SHP77 (cell line): ENCODE results near the gene TTC28.
"Not testable (repeated sequence)": the region's sequence is repeated elsewhere in the genome, so short reads cannot be mapped to it uniquely, and the experiment has no call there.

Source experiments
- DNase-seq, 2 experiments: peaks; one replicate each; lab custom pipeline; 2025; lab: John Stamatoyannopoulos, UW

The TTC28 gene

DNA sequence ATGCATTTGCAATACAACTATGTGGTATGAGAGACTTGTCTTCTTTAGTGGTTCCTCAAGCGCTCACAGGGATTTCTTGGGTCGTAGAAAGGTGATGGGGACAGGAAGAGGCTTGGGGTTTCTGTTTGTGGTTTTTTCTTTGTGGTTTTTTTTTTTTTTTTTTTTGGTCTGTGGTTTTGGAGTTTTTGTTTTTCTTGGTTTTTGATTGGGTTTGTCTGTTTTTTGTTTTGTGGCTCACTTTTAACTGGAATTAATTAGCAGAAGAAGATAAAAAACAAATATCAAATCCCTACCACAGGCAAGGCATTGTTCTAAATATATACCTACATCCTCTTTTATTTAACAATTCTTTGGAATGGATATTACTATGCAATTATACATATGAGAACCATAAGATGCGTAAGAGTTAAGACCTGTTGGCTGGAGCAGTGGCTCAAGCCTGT is 5.5 kb downstream of the TTC28 start:
- no peak for DNase-seq

DNA sequence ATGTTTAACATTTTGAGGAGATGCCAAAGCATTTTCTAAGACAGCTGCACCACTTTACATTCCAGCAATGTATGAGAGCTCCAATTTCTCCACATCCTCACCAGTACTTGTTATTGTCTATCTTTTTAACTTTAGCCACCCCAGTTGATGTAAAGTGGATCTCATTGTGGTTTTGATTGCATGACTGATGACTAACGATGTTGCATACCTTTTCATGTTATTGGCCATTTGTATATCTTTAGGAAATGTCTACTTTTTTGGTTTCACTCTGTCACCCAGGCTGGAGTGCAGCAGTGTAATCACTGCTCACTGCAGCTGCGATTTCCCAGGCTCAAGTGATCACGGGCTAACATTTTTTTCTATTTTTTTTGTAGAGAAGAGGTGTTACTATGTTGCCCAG is 8.9 kb downstream of the TTC28 start:
- DNase-seq, result no peak

DNA sequence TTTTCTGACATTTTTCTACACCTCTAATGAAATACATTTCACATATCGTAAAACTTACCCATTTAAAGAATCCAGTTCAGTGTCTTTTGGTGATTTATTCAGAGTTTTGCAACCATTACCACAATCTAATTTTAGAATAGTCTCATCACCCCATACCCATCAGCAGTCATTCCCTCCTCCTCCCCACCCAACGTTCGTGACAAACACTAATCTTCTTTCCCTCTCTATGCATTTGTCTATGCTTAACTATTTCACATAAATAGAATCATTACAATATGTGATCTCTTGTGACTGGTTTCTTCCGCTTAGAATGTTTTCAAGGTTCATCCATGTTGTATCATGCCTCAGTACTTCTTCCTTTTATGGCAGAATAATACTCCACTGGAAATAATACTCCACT is 9.5 kb downstream of the TTC28 start:
- DNase-seq, result no peak

DNA sequence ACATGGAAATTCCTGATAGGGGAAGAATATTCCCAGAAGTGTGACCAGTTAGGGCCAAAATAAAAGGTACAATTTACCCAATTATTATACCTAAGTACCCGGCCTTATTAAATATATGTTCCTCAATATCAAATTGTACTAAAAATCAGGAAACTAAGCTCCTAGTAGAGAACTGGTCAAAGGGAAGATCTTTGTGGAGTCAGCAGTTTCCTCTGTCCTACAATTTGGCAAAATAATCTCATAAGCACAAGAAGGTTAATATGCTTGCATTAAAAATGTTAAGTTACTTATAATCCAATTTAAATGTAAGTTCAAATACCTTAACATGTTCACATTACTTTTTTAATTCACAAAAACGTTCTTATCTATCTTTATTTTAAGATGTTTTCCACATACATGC is 10.3 kb downstream of the TTC28 start:
- no peak for DNase-seq

DNA sequence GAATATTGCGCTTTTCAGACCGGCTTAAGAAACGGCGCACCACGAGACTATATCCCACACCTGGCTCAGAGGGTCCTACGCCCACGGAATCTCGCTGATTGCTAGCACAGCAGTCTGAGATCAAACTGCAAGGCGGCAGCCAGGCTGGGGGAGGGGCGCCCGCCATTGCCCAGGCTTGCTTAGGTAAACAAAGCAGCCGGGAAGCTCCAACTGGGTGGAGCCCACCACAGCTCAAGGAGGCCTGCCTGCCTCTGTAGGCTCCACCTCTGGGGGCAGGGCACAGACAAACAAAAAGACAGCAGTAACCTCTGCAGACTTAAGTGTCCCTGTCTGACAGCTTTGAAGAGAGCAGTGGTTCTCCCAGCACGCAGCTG is 16.1 kb downstream of the TTC28 start:
- DNase-seq, result not testable (repeated sequence)

DNA sequence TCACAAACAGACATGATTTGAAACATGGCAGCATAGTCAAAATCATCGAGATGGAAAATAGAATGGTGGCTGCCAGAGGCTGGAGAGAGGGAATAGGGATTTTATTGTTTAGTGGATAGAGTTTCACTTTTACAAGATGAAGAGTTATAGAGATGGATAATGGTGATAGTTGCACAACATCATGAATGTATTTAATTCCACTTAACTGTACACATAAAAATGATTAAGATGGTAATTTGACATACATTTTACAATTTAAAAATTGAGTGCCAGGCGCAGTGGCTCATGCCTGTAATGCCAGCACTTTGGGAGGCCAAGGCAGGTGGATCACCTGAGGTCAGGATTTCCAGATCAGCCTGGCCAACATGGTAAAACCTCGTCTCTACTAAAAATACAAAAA is 21.2 kb downstream of the TTC28 start:
- no peak for DNase-seq

DNA sequence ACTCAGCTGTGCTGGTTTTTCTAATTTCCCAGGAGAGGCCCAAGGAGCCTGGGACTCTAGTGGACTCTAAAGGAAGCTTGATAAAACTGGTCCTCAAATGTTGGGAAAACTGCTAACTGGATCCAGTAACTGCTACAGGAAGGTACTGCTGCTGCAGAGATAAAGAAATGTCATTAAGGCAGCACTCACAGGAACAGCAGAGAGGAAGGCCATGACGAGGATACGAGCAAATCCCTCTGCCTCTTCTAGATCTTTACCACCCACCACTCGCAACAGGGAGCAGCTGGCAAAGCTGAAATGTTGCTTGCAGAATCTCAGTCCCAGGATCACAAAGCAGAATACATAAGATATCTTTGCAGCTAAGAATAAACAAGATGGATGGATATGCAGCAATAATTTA is 23.5 kb downstream of the TTC28 start:
- DNase-seq, result no peak

DNA sequence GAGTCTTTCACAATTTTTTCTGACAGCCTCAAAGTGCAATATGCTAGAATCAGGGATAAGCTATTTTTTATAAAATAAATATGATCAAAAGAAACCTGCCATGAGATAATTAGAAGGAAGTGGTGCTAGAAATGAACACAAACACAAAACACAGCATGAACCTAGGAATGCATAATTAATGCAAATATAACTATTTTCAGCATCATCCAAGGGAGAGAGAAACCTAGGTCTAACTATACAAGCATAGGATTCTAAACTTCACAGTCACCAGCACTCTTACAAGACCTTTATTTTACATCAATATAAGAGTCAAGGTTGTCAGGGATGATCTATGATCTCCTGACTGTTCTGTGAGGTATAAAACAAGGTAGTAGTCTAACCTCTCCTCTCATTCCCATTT is 29.2 kb downstream of the TTC28 start:
- DNase-seq, result no peak

DNA sequence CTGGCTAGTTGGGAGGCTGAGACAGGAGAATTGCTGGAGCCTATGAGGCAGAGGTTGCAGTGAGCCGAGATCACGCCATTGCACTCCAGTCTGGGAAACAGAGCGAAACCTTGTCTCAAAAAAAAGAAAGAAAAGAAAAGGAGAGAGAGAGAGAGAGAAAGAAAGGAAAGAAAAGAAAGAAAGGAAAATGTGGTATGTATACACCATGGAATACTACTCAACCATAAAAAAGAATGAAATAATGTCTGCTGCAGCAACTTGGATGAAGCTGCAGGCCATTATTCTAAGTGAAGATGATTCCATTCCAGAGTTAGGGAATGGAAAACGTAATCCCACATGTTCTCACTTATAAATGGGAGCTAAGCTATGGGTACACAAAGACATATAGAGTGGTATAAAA is 30.8 kb downstream of the TTC28 start:
- DNase-seq, result no peak

DNA sequence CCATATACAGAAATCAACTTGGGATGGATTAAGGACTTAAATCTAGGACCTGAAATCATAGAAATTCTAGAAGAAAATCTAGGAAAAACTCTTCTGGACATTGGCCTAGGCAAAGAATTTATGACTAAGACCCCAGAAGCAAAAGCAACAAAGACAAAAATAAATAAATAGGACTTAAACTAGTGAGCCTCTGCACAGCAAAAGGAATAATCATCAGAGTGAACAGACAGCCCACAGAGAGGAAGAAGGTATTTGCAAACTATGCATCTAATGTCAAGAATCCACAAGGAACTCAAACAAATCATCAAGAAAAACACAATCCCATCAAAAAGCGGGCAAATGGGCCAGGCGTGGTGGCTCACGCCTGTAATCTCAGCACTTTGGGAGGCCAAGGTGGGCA is 32.4 kb downstream of the TTC28 start:
- DNase-seq, result no peak

DNA sequence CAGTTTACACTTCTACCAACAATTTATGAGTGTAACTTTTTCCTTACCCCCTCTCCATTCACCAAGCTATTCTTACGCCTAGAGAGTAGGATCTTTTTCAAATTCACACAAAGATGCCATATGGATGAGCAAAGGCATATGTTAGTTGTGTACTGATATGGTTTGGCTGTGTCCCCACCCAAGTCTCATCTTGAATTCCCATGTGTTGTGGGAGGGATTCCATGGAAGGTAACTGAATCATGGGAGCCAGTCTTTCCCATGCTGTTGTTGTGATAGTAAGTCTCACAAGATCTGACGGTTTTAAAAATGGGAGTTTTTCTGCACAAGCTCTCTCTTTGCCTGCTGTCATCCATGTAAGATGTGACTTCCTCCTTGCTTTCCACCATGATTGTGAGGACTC is 40.3 kb downstream of the TTC28 start:
- no peak for DNase-seq

DNA sequence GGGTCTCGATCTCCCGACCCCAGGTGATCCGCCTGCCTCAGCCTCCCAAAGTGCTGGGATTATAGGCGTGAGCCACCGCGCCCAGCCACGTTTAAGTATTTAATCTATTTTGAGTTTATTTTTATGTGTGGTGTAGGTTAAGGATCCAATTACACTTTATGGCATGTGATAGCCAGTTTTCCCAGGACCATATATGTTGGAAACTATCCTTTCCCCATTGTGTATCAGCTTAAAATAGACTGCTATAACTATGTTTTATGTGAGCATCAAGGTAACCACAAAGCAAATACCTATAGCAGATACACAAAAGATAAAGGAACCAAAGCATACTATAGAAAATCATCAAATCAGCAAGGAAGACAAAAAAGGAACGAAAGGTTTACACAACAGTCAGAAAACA is 42.4 kb downstream of the TTC28 start:
- no peak for DNase-seq

DNA sequence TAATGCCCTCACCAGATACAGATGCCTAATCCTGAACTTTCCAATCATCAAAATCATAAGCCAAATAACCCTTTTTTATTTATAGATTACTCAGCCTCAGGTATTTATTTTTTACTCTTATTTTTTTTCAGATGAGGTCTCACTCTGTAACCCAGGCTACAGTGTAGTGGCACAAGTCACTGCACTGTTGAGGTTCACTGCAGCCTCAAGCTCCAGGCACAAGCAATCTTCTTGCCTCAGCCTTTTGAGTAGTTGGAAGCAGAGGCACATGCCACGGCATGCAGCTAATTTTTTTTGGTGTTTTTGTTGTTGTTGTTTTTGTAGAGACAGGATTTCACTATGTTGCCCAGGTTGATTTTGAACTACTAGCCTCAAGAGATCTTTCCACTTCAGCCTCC is 49.5 kb downstream of the TTC28 start:
- DNase-seq, result no peak

DNA sequence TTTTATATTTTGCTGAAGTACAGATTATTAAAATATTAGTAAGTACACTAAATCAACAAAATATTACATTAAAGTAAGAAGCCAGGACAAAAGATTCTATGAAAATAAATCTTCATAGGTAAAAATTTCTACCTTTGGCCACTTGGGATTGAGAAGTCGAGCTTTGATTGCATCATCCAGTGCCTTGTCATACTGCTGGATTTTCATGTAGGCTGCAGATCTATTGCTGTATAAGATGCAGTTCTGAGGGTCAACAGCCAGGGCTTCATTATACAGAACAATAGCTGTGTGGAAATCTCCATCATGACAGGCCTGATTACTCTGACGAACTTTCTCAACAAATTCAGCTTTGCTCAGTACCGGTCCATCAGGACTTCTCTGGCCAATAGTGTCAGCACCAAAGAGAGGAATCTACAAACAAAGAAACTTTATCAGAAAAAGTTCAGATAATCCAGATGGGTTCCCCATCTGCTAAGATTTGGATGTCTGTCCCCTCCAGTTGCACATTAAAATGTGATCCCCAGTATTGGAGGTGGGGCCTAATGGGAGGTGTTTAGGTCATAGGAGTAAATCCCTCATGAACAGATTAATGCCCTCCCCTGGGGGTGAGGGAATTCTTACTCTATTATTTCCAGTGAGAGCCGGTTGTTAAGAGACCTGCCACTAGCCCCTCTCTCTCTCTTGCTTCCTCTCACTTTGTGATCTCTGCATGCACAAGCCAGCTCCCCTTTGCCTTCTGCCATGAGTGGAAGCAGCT is 50.0 kb downstream of the TTC28 start:
- no peak for DNase-seq

DNA sequence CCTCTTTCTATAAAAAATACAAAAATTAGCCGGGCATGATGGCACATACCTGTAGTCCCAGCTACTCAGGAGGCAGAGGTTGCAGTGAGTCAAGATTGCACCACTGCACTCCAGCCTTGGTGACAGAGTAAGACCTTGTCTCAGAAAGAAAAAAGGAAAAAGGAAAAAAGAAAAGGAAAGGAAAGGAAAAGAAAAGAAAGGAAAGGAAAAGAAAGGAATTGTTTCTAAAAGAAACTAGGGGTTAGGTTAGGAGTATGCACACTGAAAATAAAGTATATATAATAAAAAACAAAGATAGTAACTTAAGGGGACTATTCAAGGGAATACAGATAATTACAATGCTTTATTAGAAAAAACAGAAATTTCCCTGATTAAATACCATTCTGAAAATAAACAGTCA is 50.9 kb downstream of the TTC28 start:
- no peak for DNase-seq

DNA sequence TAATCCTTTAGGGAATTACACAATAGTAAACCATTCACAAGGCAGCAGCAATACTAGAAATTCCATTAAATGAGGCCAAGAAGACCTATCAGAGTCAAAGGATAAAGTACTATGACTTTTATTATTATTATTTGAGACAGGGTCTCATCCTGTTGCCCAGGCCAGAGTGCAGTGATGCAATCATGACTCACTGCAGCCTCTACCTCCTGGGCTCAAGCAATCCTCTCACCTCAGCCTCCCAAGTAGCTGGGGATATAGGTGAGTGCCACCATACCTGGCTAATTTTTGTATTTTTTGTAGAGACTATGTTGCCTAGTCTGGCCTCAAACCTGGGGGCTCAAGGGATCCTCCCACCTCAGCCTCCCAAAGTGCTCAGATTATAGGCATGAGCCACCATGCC is 51.8 kb downstream of the TTC28 start:
- DNase-seq, result no peak

DNA sequence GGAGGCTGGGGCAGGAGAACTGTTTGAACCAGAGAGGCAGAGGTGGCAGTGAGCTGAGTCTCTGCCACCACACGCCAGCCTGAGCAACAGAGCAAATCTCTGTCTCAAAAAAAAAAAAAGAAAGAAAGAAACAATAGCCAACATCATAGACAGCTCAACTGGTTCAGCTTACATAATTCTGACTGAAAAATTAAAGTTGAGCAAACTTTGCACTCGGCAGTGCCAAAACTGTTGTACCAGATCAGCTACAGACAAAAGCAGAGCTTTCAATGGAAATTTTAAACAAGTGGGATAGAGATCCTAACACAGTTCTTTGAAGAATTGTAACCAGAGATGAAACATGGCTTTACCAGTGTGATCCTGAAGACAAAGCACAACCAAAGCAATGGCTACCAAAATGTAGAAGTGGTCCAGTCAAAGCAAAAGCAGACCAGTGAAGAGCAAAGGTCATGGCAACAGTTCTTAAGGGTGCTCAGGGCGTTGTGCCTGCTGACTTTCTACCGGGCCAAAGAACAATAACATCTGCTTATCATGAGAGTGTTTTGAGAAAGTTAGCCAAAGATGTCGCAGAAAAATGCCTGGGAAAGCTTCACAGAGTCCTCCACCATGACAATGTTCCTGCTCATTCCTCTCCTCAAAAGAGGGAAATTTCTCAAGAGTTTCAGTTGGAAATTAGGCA is 59.3 kb downstream of the TTC28 start:
- DNase-seq, result no peak

DNA sequence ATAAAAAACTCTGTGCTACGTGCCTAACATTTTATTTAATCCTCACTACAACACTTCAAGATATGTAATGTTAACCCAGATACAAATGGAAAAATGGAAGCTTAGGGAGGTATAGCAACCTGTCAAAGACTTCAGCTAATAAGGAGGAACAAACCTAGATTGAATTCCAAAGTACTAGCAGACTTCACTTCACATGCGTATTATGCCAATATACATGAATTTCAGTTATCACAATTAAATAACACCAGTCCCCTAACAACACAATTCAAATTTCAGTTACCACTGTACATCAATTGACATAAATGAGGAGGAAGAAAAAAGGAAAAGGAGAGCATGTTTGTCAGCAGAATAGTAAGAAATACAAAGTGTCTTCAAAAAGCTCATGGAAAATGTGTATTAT is 60.4 kb downstream of the TTC28 start:
- no peak for DNase-seq

DNA sequence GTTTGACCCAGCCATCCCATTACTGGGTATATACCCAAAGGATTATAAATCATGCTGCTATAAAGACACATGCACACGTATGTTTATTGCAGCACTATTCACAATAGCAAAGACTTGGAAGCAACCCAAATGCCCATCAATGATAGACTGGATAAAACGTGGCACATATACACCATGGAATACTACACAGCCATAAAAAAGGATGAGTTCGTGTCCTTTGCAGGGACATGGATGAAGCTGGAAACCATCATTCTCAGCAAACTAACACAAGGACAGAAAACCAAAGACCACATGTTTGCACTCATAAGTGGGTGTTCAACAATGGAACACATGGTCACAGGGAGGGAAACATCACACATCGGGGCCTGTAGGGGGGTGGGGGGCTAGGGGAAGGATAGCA is 64.2 kb downstream of the TTC28 start:
- DNase-seq, result not testable (repeated sequence)

DNA sequence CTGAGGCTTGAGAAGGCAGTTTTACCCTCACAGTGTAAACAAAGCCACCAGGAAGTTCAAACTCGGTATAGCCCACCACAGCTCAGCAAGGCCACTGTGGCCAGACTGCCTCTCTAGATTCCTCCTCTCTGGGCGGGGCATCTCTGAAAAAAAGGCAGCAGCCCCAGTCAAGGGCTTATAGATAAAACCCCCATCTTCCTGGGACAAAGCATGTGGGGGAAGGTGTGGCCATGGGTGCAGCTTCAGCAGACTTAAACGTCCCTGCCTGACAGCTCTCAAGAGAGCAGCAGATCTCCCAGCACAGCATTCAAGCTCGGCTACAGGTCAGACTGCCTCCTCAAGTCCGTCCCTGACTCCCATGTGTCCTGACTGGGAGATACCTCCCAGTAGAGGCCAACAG is 69.7 kb downstream of the TTC28 start:
- DNase-seq, result no peak

DNA sequence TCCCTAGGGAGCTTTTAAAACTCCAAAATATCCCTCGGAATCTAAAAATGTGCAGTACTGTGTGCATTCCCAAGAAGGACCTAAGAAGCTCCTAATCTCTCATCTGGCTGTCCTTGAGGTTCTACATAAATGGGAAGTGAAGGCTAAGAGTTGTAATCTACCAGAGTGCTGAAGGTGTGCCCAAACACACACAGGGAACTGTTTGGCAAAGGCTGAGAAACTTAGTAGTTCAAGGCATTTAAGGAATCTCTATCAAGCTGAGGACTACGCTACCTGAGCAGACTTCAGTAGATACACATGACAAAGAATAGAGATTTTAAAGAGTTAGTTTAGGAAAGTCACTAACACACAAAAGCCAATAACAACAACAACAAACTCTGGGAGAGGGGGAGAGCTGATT is 71.1 kb downstream of the TTC28 start:
- DNase-seq, result no peak

DNA sequence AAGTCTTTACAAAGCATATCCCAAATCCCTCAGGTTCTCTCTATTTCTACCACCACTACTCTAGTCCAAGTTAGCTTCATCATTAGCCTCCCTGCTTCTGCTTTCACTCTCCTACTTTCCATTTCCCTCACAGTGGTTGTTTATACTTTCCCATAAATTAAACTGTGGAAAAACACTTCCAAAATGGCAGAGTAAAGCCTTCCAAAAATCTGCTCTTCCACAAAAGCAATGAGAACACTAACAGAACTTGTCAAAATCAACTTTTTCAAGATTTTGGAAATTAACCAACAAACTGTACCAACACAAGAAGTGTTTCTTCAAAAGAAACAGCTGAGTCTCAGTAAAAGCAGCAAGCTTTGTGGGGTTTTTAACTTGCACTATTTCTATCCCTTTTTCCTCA is 71.8 kb downstream of the TTC28 start:
- no peak for DNase-seq

DNA sequence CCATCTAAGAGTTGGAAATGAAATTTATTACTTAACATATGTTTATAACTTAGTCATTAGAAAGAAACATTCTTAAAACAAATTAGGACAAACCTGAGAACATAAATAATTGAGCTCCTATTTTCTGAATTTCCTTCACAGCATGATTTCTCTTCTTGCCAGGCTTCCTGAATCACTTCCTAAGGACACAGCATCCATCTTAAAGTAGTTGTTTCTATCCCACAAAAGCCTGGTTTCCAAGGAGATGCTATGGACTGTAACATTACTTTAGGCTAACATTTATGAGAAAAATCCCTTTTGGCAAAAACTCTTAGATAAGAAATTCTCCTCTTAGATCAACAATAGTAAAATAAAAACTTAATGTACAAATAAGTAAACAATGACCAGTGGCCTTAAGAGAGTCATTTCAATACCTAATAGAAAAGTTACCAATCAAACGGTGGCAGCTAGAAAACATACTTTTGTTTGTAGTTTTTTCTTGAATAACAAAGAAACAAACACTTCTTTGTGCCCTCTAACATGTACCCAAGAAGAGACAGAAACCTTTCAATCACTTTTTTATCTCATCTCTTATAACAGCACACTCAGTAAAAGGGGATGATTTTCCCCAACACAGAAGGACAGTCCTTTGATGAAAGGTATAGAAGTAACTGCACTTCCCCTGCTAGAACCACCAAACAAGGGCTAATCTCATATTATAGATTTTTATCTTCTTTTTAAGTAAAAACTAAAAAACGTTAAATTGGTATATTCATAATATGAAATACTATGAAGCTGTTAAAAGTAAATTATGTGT is 74.5 kb downstream of the TTC28 start:
- DNase-seq, result no peak
